Transverse colon (tissue), 4 donors: Measurements from ENCODE around the gene FNDC3B.

ENCODE experiments used
- EP300 ChIP-seq: sonication (generic); formaldehyde crosslinking; IDR thresholded peaks from one replicate; pipeline ENCODE4 v1.6.1; 2017; ENCODE audit warnings: antibody characterized with exemption, low read depth
- POLR2AphosphoS5 ChIP-seq, 3 donors: sonication (generic); formaldehyde crosslinking; IDR thresholded peaks; one replicate each; pipeline ENCODE4 v1.6.1; 2016; ENCODE audit warnings: antibody characterized with exemption in 3 of 3
- TF ChIP-seq, protein P1 (sequence below), 5 experiments: fragments of 200-600 bp in 3 of 5; fragments of 450-650 bp in 2 of 5; sonication (generic) in 3 of 5; IDR thresholded peaks; 1 replicate in 2 of 5; 2 replicates in 3 of 5; pipeline ENCODE4 v1.5.1; 2016 to 2017; ENCODE audit warnings: antibody characterized with exemption in 5 of 5, inconsistent platforms in 3 of 5, mild to moderate bottlenecking in 2 of 5, moderate library complexity in 1 of 5

DNA sequence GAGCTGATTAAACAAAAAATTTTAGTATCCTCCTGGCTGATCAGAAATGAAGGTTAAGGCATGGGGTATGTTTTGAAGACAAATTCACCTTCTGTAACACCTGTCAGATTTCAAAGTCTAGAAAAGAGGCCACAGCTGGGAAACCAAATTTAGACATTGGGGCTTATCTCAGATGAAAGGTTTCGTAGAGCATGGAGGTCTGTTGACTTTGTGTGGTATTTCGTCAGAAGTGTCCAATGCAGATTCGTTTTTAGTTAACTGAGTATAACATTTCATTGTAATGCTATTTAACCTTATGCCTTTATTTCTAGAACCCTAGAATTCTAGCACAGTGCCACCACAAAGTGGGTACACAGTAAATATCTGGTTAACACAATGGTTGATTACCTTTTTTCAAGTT, 61.7 kb downstream of the FNDC3B start:
- TF ChIP-seq POLR2AphosphoS5 (IDR thresholded peaks at IDR 0.05), result no peak
- TF ChIP-seq, protein P1, sequence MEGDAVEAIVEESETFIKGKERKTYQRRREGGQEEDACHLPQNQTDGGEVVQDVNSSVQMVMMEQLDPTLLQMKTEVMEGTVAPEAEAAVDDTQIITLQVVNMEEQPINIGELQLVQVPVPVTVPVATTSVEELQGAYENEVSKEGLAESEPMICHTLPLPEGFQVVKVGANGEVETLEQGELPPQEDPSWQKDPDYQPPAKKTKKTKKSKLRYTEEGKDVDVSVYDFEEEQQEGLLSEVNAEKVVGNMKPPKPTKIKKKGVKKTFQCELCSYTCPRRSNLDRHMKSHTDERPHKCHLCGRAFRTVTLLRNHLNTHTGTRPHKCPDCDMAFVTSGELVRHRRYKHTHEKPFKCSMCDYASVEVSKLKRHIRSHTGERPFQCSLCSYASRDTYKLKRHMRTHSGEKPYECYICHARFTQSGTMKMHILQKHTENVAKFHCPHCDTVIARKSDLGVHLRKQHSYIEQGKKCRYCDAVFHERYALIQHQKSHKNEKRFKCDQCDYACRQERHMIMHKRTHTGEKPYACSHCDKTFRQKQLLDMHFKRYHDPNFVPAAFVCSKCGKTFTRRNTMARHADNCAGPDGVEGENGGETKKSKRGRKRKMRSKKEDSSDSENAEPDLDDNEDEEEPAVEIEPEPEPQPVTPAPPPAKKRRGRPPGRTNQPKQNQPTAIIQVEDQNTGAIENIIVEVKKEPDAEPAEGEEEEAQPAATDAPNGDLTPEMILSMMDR (IDR thresholded peaks at IDR 0.05), result no peak
- no peak for TF ChIP-seq EP300
